Activated naive CD4-positive, alpha-beta T cell treated with anti-CD3 and anti-CD28 coated beads, Interleukin-2, amount 50 U/mL, for 24 hours (primary cell): ENCODE data around the gene PRKD3.

Source experiments
- H3K27ac Mint-ChIP-seq: one replicate; pipeline ENCODE4 v1.8.0; 2021; ENCODE audit warnings: mild to moderate bottlenecking, mixed read lengths
- H3K27me3 Mint-ChIP-seq: one replicate; pipeline ENCODE4 v1.8.0; 2021; ENCODE audit warnings: mixed read lengths
- H3K36me3 Mint-ChIP-seq: one replicate; pipeline ENCODE4 v1.8.0; 2021; ENCODE audit warnings: mixed read lengths
- H3K4me1 Mint-ChIP-seq: one replicate; pipeline ENCODE4 v1.8.0; 2021; ENCODE audit warnings: mixed read lengths
- H3K4me3 Mint-ChIP-seq: one replicate; pipeline ENCODE4 v1.8.0; 2021; ENCODE audit warnings: mild to moderate bottlenecking, mixed read lengths
- H3K9me3 Mint-ChIP-seq: one replicate; pipeline ENCODE4 v1.8.0; 2021; ENCODE audit warnings: mixed read lengths

PRKD3 gene

GRCh38 chr2:37350034-37350433, 25.4 kb upstream of the PRKD3 start:
- Mint-ChIP-seq H3K27me3 (peaks cover 13% of the 10 kb centered on the region), H3K27ac (no peak overlapping the region), H3K4me3 (no peak overlapping the region)

GRCh38 chr2:37349231-37349860, 24.7 kb upstream of the PRKD3 start:
- Mint-ChIP-seq H3K4me1 (peaks cover 11% of the 10 kb centered on the region), H3K27me3 (peaks cover 12% of the 10 kb centered on the region), H3K9me3 (no peaks in the 10 kb centered on the region), H3K4me3 (no peak overlapping the region), H3K27ac (no peak overlapping the region), H3K36me3 (no peaks in the 10 kb centered on the region)

More at GRCh38 chr2:37350034-37350433, 25.4 kb upstream of the PRKD3 start:
- peaks cover 7% of the 10 kb centered on the region for H3K4me1 Mint-ChIP-seq
- no peaks in the 10 kb centered on the region for H3K9me3 Mint-ChIP-seq
- H3K36me3 Mint-ChIP-seq = no peaks in the 10 kb centered on the region

GRCh38 chr2:37348155-37348554, 23.5 kb upstream of the PRKD3 start:
- Mint-ChIP-seq H3K9me3 (no peaks in the 10 kb centered on the region), H3K27ac (no peak overlapping the region), H3K36me3 (no peaks in the 10 kb centered on the region), H3K27me3 (peaks cover 10% of the 10 kb centered on the region), H3K4me1 (peaks cover 19% of the 10 kb centered on the region), H3K4me3 (no peak overlapping the region)

- peaks cover 23% of the 10 kb centered on the region for H3K4me1 Mint-ChIP-seq
- no peaks in the 10 kb centered on the region for H3K9me3 Mint-ChIP-seq
- H3K36me3 Mint-ChIP-seq = no peaks in the 10 kb centered on the region
- H3K27me3 Mint-ChIP-seq = peaks cover 10% of the 10 kb centered on the region
- peak within 1 kb of the TSS; percentile 70 for H3K27ac Mint-ChIP-seq
- peak within 1 kb of the TSS; percentile 88 for H3K4me3 Mint-ChIP-seq
These were observed 20.1 kb upstream of the PRKD3 start, which contains the start of gene QPCT for GRCh38 chr2:37344453-37345361. Gene QPCT, plus strand, starts transcription at chr2:37344630. Its CDS starts 102 bp downstream, at chr2:37344732.

GRCh38 chr2:37343537-37344434, 19.2 kb upstream of the PRKD3 start:
- Mint-ChIP-seq H3K4me3 (peak overlapping the region; percentile 88), H3K4me1 (peaks cover 23% of the 10 kb centered on the region), H3K9me3 (no peaks in the 10 kb centered on the region), H3K36me3 (no peaks in the 10 kb centered on the region), H3K27ac (no peak overlapping the region), H3K27me3 (peaks cover 7% of the 10 kb centered on the region)

GRCh38 chr2:37342591-37343220, 18.1 kb upstream of the PRKD3 start:
- H3K4me1 Mint-ChIP-seq = peaks cover 23% of the 10 kb centered on the region
- H3K27ac Mint-ChIP-seq = peak overlapping the region; percentile 5
- no peaks in the 10 kb centered on the region for H3K36me3 Mint-ChIP-seq
- H3K27me3 Mint-ChIP-seq = peaks cover 7% of the 10 kb centered on the region
- H3K4me3 Mint-ChIP-seq = no peak overlapping the region
- H3K9me3 Mint-ChIP-seq = no peaks in the 10 kb centered on the region

GRCh38 chr2:37340637-37341036, 16.0 kb upstream of the PRKD3 start:
- no peaks in the 10 kb centered on the region for H3K9me3 Mint-ChIP-seq
- no peak overlapping the region for H3K27ac Mint-ChIP-seq
- H3K36me3 Mint-ChIP-seq = no peaks in the 10 kb centered on the region
- peaks cover 2% of the 10 kb centered on the region for H3K27me3 Mint-ChIP-seq
- H3K4me1 Mint-ChIP-seq = peaks cover 19% of the 10 kb centered on the region
- H3K4me3 Mint-ChIP-seq = no peak overlapping the region

GRCh38 chr2:37338933-37339332, 14.3 kb upstream of the PRKD3 start:
- Mint-ChIP-seq H3K36me3 (no peaks in the 10 kb centered on the region), H3K4me3 (no peak overlapping the region), H3K4me1 (peaks cover 8% of the 10 kb centered on the region), H3K9me3 (no peaks in the 10 kb centered on the region), H3K27me3 (peaks cover 2% of the 10 kb centered on the region), H3K27ac (no peak overlapping the region)

- no peak overlapping the region for H3K27ac Mint-ChIP-seq
- H3K4me1 Mint-ChIP-seq = peaks cover 4% of the 10 kb centered on the region
- no peak overlapping the region for H3K4me3 Mint-ChIP-seq
These were observed 13.1 kb upstream of the PRKD3 start for GRCh38 chr2:37337620-37338280.

GRCh38 chr2:37335604-37336003, 11.0 kb upstream of the PRKD3 start:
- Mint-ChIP-seq H3K27ac (no peak overlapping the region), H3K27me3 (peaks cover under 1% of the 10 kb centered on the region), H3K4me1 (no peaks in the 10 kb centered on the region), H3K4me3 (no peak overlapping the region), H3K9me3 (peaks cover 6% of the 10 kb centered on the region), H3K36me3 (no peaks in the 10 kb centered on the region)

More at GRCh38 chr2:37337620-37338280, 13.1 kb upstream of the PRKD3 start:
- Mint-ChIP-seq H3K36me3 (no peaks in the 10 kb centered on the region), H3K9me3 (peaks cover 6% of the 10 kb centered on the region), H3K27me3 (no peaks in the 10 kb centered on the region)

GRCh38 chr2:37333256-37333655, 8.6 kb upstream of the PRKD3 start:
- peaks cover 3% of the 10 kb centered on the region for H3K27me3 Mint-ChIP-seq
- no peaks in the 10 kb centered on the region for H3K36me3 Mint-ChIP-seq
- H3K9me3 Mint-ChIP-seq = peaks cover 6% of the 10 kb centered on the region
- H3K4me3 Mint-ChIP-seq = no peak overlapping the region
- H3K27ac Mint-ChIP-seq = no peak overlapping the region
- H3K4me1 Mint-ChIP-seq = no peaks in the 10 kb centered on the region

GRCh38 chr2:37332560-37332959, 7.9 kb upstream of the PRKD3 start:
- Mint-ChIP-seq H3K9me3 (peaks cover 6% of the 10 kb centered on the region), H3K4me3 (no peak overlapping the region), H3K4me1 (no peaks in the 10 kb centered on the region), H3K27ac (no peak overlapping the region), H3K36me3 (no peaks in the 10 kb centered on the region), H3K27me3 (peaks cover 3% of the 10 kb centered on the region)

- Mint-ChIP-seq H3K27ac (peak overlapping the region; percentile 38), H3K4me3 (no peak overlapping the region), H3K4me1 (peaks cover 6% of the 10 kb centered on the region), H3K9me3 (peaks cover 6% of the 10 kb centered on the region), H3K36me3 (no peaks in the 10 kb centered on the region), H3K27me3 (peaks cover 7% of the 10 kb centered on the region)
These were observed 6.0 kb upstream of the PRKD3 start for GRCh38 chr2:37330681-37331080.

GRCh38 chr2:37326866-37327634, 2.4 kb upstream of the PRKD3 start:
- H3K36me3 Mint-ChIP-seq = peaks cover 7% of the 10 kb centered on the region
- H3K27me3 Mint-ChIP-seq = peaks cover 7% of the 10 kb centered on the region
- H3K4me1 Mint-ChIP-seq = peaks cover 27% of the 10 kb centered on the region
- no peak overlapping the region for H3K4me3 Mint-ChIP-seq
- no peaks in the 10 kb centered on the region for H3K9me3 Mint-ChIP-seq
- no peak overlapping the region for H3K27ac Mint-ChIP-seq
